Gastrocnemius medialis (tissue), 4 donors: ENCODE data around the gene NYAP2. TPM values are rescaled to one million over a fixed set of nuclear protein-coding genes. Genes with fewer than 3 reads are reported as not detected.

Source experiments
- ATAC-seq, 2 donors: fragments of 150-250 bp; one replicate each; pipeline ENCODE4 v1.9.1; 2016
- DNase-seq, 2 donors: peaks; one replicate each; pipeline ENCODE4 v3.0.0-alpha.2; 2019
- H3K27ac ChIP-seq, 4 donors: fragments of 200-600 bp; sonication (generic); 1 replicate in 1 of 4; 2 replicates in 3 of 4; pipeline ENCODE4 v1.5.1; 2016 to 2018; ENCODE audit warnings: mild to moderate bottlenecking in 2 of 4, moderate library complexity in 1 of 4
- H3K27me3 ChIP-seq, 3 donors: fragments of 200-600 bp; sonication (generic) in 2 of 3; 1 replicate in 1 of 3; 2 replicates in 2 of 3; pipeline versions ENCODE4 v1.5.1 to v1.6.0; 2016 to 2019; ENCODE audit warnings: mild to moderate bottlenecking in 1 of 3, moderate library complexity in 1 of 3
- H3K36me3 ChIP-seq, 2 donors: fragments of 200-600 bp; sonication (generic) in 1 of 2; one replicate each; pipeline ENCODE4 v1.5.1; 2017 to 2018
- H3K4me1 ChIP-seq, 2 donors: fragments of 200-600 bp; sonication (generic) in 1 of 2; one replicate each; pipeline ENCODE4 v1.5.1; 2016 to 2017; ENCODE audit warnings: mild to moderate bottlenecking in 2 of 2
- H3K4me3 ChIP-seq, 4 donors: fragments of 200-600 bp; sonication (generic) in 3 of 4; 1 replicate in 1 of 4; 2 replicates in 3 of 4; pipeline ENCODE4 v1.5.1; 2016 to 2019; ENCODE audit warnings: mild to moderate bottlenecking in 2 of 4
- H3K9me3 ChIP-seq, 3 donors: fragments of 200-600 bp; sonication (generic) in 2 of 3; 1 replicate in 1 of 3; 2 replicates in 2 of 3; pipeline ENCODE4 v1.5.1; 2016 to 2019
- POLR2A ChIP-seq, 2 donors: fragments of 450-650 bp; IDR thresholded peaks; one replicate each; pipeline ENCODE4 v1.6.1; 2017; ENCODE audit warnings: antibody characterized with exemption in 2 of 2, mild to moderate bottlenecking in 2 of 2, moderate library complexity in 2 of 2
- in situ Hi-C, 4 donors: fragments of 200-750 bp; cut with MboI; loops; one replicate each; pipeline versions ENCODE4 v1.15.0 to v1.8.0; 2017; ENCODE audit warnings: low sequenced_read_pairs in 4 of 4
- intact Hi-C: fragments of 100-400 bp; cut with DNase I; formaldehyde crosslinking; loops from one replicate; pipeline ENCODE4 v1.15.1; 2023; ENCODE audit warnings: low total_unique reads
- total RNA-seq, 4 donors: library from RNA; depleted of rRNA; stranded (reverse); fragments of >200 nt; gene quantifications; one replicate each; pipeline versions ENCODE4 v1.1.0 to v1.2.3, GENCODE V29; 2016
- TF ChIP-seq, protein P1 (sequence below), 5 experiments: fragments of 450-650 bp in 3 of 5; fragments of 200-600 bp in 2 of 5; sonication (generic) in 2 of 5; IDR thresholded peaks in 4 of 5; conservative IDR thresholded peaks in 1 of 5; 1 replicate in 4 of 5; 2 replicates in 1 of 5; pipeline ENCODE4 v1.5.1; 2016 to 2019; ENCODE audit warnings: antibody characterized with exemption in 5 of 5, mild to moderate bottlenecking in 3 of 5, moderate library complexity in 3 of 5

Gene NYAP2
- total RNA-seq, 4 donors from 2014 or later = 0.36 to 1.7 (median 1.5) TPM

- Histone ChIP-seq H3K27ac (peak overlapping the region in 1 of 4 donors; percentile 48), H3K27me3 (no peaks in the 10 kb centered on the region), H3K4me3 (no peak overlapping the region), H3K9me3 (no peaks in the 10 kb centered on the region), H3K36me3 (no peaks in the 10 kb centered on the region), H3K4me1 (no peaks in the 10 kb centered on the region)
- peak in 1 of 2 donors; percentile 33 for ATAC-seq
- DNase-seq = no peak
- in situ Hi-C loops = no loop called here
- intact Hi-C loops = no loop called here
- no peak for TF ChIP-seq POLR2A (IDR thresholded peaks at IDR 0.05)
- TF ChIP-seq, protein P1, sequence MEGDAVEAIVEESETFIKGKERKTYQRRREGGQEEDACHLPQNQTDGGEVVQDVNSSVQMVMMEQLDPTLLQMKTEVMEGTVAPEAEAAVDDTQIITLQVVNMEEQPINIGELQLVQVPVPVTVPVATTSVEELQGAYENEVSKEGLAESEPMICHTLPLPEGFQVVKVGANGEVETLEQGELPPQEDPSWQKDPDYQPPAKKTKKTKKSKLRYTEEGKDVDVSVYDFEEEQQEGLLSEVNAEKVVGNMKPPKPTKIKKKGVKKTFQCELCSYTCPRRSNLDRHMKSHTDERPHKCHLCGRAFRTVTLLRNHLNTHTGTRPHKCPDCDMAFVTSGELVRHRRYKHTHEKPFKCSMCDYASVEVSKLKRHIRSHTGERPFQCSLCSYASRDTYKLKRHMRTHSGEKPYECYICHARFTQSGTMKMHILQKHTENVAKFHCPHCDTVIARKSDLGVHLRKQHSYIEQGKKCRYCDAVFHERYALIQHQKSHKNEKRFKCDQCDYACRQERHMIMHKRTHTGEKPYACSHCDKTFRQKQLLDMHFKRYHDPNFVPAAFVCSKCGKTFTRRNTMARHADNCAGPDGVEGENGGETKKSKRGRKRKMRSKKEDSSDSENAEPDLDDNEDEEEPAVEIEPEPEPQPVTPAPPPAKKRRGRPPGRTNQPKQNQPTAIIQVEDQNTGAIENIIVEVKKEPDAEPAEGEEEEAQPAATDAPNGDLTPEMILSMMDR (IDR thresholded peaks at IDR 0.05 in 4 of 5, conservative IDR thresholded peaks at IDR 0.05 in 1 of 5) = no peak
Measured at GRCh38 chr2:225494100-225494459, 94.6 kb downstream of the NYAP2 start.

DNA sequence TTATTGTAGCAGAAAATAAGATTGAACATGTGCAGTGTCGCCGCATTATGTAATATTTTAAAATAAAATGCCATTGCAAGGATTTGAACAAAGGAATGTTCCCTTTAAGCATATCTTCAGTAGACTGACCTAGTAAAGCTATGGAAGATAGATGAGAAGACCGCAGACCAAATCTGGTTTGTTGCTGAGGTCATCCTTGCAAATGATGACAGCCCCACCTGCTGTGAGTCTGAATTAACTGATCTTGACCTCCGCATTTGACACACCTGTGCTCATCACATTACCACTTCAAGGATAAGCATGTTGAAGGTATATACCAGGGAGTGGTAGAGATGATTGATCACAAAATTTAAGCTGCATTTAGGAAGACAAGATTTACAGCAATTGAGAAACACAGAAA lies 96.2 kb downstream of the NYAP2 start:
- in situ Hi-C loops (no loop called here), intact Hi-C loops (no loop called here)
- no peaks in the 10 kb centered on the region for H3K4me1 ChIP-seq
- TF ChIP-seq, protein P1 (IDR thresholded peaks at IDR 0.05 in 4 of 5, conservative IDR thresholded peaks at IDR 0.05 in 1 of 5) = no peak
- no peak for TF ChIP-seq POLR2A (IDR thresholded peaks at IDR 0.05)
- DNase-seq (no peak), ATAC-seq (no peak)
- no peaks in the 10 kb centered on the region for H3K27me3 ChIP-seq
- no peaks in the 10 kb centered on the region for H3K36me3 ChIP-seq
- no peaks in the 10 kb centered on the region for H3K9me3 ChIP-seq
- no peak overlapping the region for H3K27ac ChIP-seq
- no peak overlapping the region for H3K4me3 ChIP-seq

GRCh38 chr2:225496568-225496967 lies 97.1 kb downstream of the NYAP2 start:
- DNase-seq = no peak
- H3K36me3 ChIP-seq = no peaks in the 10 kb centered on the region

GRCh38 chr2:225497166-225497565 lies 97.7 kb downstream of the NYAP2 start:
- Histone ChIP-seq H3K4me3 (no peak overlapping the region), H3K27ac (no peak overlapping the region), H3K9me3 (no peaks in the 10 kb centered on the region), H3K4me1 (no peaks in the 10 kb centered on the region), H3K27me3 (no peaks in the 10 kb centered on the region), H3K36me3 (no peaks in the 10 kb centered on the region)
- ATAC-seq = no peak
- no peak for DNase-seq
- intact Hi-C loops = no loop called here
- in situ Hi-C loops = no loop called here
- TF ChIP-seq POLR2A (IDR thresholded peaks at IDR 0.05) = no peak
- TF ChIP-seq, protein P1 (IDR thresholded peaks at IDR 0.05 in 4 of 5, conservative IDR thresholded peaks at IDR 0.05 in 1 of 5) = no peak

More at GRCh38 chr2:225496568-225496967, 97.1 kb downstream of the NYAP2 start:
- no peak for ATAC-seq
- Histone ChIP-seq H3K4me1 (no peaks in the 10 kb centered on the region), H3K27ac (no peak overlapping the region), H3K27me3 (no peaks in the 10 kb centered on the region), H3K4me3 (no peak overlapping the region), H3K9me3 (no peaks in the 10 kb centered on the region)
- TF ChIP-seq, protein P1 (IDR thresholded peaks at IDR 0.05 in 4 of 5, conservative IDR thresholded peaks at IDR 0.05 in 1 of 5) = no peak
- TF ChIP-seq POLR2A (IDR thresholded peaks at IDR 0.05) = no peak
- in situ Hi-C loops (no loop called here), intact Hi-C loops (no loop called here)

DNA sequence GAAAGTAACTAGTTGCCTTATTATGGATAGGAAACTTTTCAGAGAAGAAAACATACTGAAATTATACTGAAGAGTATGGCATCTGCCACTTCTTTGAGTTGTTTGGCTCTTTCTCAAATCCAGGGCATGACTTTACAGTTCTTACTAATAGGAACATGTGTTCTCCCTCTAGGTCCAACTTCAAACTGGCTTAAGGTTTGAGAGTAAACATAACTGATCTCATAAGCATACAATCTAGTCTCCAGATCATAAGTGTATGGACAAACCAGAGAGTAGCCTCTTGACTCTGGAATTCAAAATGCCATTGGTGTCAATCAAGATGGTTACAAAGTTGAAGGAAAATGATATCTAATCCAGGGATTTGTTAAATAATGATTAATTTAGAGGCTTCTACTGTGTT lies 101.5 kb downstream of the NYAP2 start:
- Histone ChIP-seq H3K9me3 (no peaks in the 10 kb centered on the region), H3K36me3 (no peaks in the 10 kb centered on the region), H3K27me3 (no peaks in the 10 kb centered on the region), H3K27ac (no peak overlapping the region), H3K4me3 (no peak overlapping the region), H3K4me1 (no peaks in the 10 kb centered on the region)
- in situ Hi-C loops = no loop called here
- TF ChIP-seq, protein P1 (IDR thresholded peaks at IDR 0.05 in 4 of 5, conservative IDR thresholded peaks at IDR 0.05 in 1 of 5) = no peak
- no peak for TF ChIP-seq POLR2A (IDR thresholded peaks at IDR 0.05)
- intact Hi-C loops = no loop called here
- ATAC-seq = no peak
- DNase-seq = no peak
